HUES48 (cell line): ENCODE results near the gene EXOC3.

Experiments used
- H3K27ac ChIP-seq: one replicate; pipeline ENCODE4 v1.7.0; 2013; ENCODE audit warnings: low read depth, low read length, inconsistent platforms
- H3K27me3 ChIP-seq: 2 replicates; pipeline ENCODE4 v1.6.1; 2013; ENCODE audit warnings: mild to moderate bottlenecking, low read length; ENCODE audit not compliant: control insufficient read depth, insufficient read depth
- H3K36me3 ChIP-seq: 2 replicates; pipeline ENCODE4 v1.6.1; 2013; ENCODE audit warnings: low read length; ENCODE audit not compliant: control insufficient read depth, insufficient read depth
- H3K4me1 ChIP-seq: 2 replicates; pipeline ENCODE4 v1.6.1; 2013; ENCODE audit warnings: mild to moderate bottlenecking, low read length; ENCODE audit not compliant: control insufficient read depth, insufficient read depth
- H3K4me3 ChIP-seq: 2 replicates; pipeline ENCODE4 v1.5.1; 2013; ENCODE audit warnings: mild to moderate bottlenecking, low read depth, low read length
- H3K9ac ChIP-seq: 2 replicates; pipeline ENCODE4 v1.6.1; 2013; ENCODE audit warnings: mild to moderate bottlenecking, low read depth, low read length, moderate library complexity
- H3K9me3 ChIP-seq: 2 replicates; pipeline ENCODE4 v1.6.1; 2013; ENCODE audit warnings: low read length; ENCODE audit not compliant: control insufficient read depth, insufficient read depth

Gene EXOC3

DNA sequence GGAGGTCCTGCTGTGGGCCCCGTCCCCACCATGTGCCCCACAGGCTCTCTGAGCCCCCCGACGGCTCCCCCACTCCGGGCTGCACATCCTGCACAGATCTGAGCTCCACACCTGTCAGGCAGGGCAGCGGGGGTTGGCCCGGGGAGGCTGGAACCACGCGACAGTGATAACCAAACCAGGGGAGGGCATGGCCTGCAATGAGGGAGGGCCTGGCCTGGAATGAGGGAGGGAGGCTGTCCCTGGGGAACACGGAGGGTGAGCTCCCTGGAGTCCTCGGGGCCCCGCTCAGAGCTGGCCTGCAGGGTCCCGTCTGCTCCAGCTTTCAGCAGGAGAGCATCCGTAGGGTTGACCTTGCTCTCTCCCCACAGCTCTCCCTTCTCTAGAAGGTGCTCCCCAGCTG is 50.8 kb downstream of the EXOC3 start:
- H3K4me3 ChIP-seq = no peak overlapping the region
- no peak overlapping the region for H3K9ac ChIP-seq
- H3K36me3 ChIP-seq = no peaks in the 10 kb centered on the region
- H3K4me1 ChIP-seq = no peaks in the 10 kb centered on the region
- H3K27ac ChIP-seq = no peak overlapping the region
- H3K27me3 ChIP-seq = peaks cover 20% of the 10 kb centered on the region
- H3K9me3 ChIP-seq = no peaks in the 10 kb centered on the region

DNA sequence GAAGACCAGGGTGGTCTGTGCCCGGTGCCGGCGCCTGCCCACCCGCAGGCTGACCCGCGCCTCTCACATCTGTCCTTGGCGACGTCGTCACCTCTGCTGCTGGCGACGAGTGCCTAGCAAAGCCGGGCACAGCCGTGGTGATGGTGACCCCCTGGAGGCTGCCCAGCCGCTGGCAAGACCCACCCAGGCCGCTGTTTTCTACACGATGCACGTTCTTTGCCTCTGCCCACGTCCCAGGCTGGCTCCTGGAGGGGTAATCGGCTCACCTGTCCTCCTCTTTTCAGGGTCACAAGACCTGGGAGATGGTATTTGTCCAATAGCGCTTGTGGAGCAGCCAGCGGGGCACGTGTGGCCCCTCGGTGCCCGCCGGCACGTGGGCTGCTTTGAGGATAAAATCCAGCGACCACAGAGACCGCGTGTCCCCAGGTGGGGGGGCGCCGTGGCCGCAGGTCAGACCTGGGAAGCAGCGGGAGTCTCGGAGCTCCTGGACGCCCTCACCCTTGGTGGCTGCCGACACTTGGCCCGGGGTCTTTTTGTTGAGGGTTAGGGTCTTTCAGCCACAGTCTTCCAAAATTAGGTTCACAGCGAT is 51.8 kb downstream of the EXOC3 start:
- Histone ChIP-seq H3K9ac (no peak overlapping the region), H3K4me3 (no peak overlapping the region), H3K27me3 (peaks cover 20% of the 10 kb centered on the region), H3K4me1 (no peaks in the 10 kb centered on the region), H3K27ac (no peak overlapping the region), H3K9me3 (no peaks in the 10 kb centered on the region), H3K36me3 (no peaks in the 10 kb centered on the region)

DNA sequence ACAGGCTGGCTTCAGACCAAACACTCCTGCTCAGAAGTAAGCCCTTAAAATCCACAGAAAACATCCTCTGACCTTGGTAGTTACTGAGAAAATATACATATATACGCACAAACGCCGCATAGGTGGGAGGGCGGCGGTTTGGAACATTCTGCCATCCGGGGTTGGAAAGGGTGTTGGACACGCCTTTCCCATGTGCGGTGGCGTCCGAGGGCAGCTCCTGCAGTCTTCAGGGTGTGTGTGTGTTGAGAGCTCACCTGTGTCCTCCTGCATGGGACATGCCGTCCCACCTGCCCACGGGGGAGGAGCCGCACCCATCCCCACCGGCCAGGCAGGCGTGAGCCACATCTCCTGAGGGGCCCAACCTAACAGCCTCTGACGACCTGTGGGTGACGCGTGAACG is 53.1 kb downstream of the EXOC3 start:
- Histone ChIP-seq H3K4me3 (no peak overlapping the region), H3K9me3 (no peaks in the 10 kb centered on the region), H3K27me3 (peaks cover 20% of the 10 kb centered on the region), H3K36me3 (no peaks in the 10 kb centered on the region), H3K27ac (no peak overlapping the region), H3K4me1 (no peaks in the 10 kb centered on the region), H3K9ac (no peak overlapping the region)

DNA sequence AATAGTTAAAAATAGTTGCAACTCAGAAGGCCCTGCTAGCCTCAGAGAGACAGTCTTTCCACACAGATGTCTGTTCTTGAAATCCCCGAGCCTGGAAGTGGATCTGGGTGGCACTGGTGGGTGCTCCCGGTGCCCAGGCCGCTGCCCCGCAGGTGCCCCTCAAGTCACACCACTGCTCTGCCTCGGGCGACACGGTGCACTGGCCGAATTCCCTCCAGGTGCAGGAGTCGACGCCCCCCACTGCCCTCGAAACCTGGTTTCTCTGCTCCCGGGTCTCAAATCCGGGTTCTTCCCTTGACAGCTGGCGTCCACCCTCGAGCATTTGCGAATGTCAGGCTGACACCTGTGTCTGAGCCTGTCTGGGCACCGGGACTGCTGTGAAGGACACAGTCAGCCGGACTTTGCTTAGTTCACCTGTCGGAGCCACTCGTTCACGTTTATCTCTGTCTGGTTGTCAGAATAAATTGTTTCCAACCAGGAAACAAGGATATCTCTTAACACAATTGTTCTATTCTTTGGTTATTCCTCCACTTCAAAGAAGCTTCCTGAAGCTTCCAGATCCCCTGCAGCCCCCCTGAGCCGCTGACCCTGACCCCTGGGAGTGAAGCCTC is 54.2 kb downstream of the EXOC3 start:
- H3K4me1 ChIP-seq = no peaks in the 10 kb centered on the region
- H3K4me3 ChIP-seq = no peak overlapping the region
- H3K9ac ChIP-seq = no peak overlapping the region
- H3K27ac ChIP-seq = no peak overlapping the region
- peaks cover 20% of the 10 kb centered on the region for H3K27me3 ChIP-seq
- H3K36me3 ChIP-seq = no peaks in the 10 kb centered on the region
- H3K9me3 ChIP-seq = no peaks in the 10 kb centered on the region

DNA sequence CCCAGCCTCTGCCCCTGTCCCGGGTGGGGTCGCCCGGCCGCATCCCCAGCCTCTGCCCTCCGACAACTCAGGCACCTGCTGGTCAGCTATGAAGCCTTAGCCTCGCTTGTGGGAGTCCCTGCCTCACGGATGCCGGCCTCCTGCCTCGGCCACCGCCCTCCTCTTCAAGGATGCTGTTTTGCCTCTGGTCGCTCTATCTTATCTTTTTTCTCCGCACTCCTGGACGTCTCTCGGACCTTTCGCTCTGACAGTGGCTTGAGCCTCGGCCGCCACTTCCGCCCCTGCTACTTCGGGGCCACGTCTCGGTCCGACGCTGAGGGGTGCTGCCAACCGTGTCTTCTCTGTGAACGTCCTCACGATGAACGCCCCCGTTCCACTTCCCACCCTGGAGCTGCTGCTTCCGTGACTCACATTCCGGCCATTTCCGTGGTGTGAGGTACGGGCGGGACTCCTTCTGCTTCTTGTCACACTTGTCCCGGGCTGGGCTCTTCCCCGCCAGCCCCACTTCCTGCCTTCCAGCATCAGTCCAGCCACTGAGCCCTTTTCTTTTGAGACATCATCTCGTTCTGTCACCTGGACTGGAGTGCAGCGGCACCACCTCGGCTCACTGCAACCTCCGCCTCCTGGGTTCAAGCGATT is 55.0 kb downstream of the EXOC3 start:
- Histone ChIP-seq H3K9ac (no peak overlapping the region), H3K36me3 (no peaks in the 10 kb centered on the region), H3K4me1 (no peaks in the 10 kb centered on the region), H3K9me3 (no peaks in the 10 kb centered on the region), H3K27ac (no peak overlapping the region), H3K27me3 (peaks cover 20% of the 10 kb centered on the region), H3K4me3 (no peak overlapping the region)

DNA sequence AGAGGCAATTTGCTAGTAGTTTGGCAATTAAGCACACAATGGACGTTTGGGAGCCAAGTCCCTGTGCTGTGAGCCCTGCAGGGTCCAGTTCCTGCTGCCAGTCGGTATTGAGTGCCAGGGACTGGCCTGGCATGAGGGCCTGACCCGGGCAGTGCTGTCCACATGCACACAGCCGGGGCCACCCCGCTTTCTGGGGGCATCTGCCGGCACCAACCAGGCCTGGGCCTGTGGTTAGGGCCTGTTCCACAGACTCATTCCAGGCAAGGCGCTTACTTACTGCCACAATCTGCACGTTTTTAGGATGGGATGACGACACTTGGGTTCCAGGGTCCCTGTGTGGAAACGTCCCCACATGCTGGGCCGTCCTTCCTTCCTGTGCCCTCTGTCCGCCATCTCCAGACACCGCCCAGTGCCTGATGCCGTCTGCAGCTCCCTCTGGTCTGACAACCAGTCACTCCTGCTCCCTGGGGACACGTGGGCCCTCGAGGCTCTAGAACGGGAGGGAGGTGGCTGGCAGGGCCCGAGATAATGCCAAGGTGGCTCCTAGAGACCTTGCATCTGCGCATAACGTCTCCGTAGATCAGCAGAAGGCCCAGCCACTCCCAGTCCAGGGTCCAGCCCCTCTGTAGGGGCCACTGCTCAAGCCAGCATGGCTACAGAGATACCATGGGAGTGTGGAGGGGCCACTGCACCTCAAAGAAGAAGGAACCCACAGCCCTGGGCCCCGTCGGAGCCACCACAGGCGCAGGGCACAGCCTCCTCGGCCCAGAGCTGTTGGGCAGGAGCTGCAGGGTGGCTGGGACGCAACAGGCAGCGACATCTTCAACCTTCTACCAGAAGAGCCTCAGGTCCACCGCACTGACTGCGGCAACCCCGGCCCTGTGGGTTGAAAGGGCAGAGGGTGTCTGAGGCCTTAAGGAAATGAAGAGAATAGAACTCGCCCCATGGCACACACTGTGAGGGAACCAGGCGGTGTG is 56.5 kb downstream of the EXOC3 start:
- Histone ChIP-seq H3K4me1 (no peaks in the 10 kb centered on the region), H3K27ac (no peak overlapping the region), H3K4me3 (no peak overlapping the region), H3K9ac (no peak overlapping the region), H3K27me3 (peaks cover 16% of the 10 kb centered on the region), H3K9me3 (no peaks in the 10 kb centered on the region), H3K36me3 (no peaks in the 10 kb centered on the region)

DNA sequence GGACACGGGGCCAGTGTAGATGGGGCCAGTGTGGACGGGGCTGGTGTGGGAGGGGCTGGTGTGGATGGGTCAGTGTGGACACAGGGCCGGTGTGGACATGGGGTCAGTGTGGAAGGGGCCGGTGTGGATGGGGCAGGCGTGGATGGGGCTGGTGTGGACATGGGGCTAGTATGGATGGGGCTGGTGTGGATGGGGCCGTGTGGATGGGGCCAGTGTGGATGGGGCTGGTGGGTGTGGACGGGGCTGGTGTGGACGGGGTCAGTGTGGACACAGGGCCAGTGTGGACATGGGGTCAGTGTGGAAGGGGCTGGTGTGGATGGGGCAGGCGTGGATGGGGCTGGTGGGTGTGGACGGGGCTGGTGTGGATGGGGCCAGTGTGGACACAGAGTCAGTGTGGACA is 57.5 kb downstream of the EXOC3 start:
- H3K4me1 ChIP-seq = no peaks in the 10 kb centered on the region
- H3K27me3 ChIP-seq = peaks cover 10% of the 10 kb centered on the region
- H3K4me3 ChIP-seq = no peak overlapping the region
- H3K27ac ChIP-seq = no peak overlapping the region
- no peaks in the 10 kb centered on the region for H3K36me3 ChIP-seq
- no peak overlapping the region for H3K9ac ChIP-seq
- H3K9me3 ChIP-seq = no peaks in the 10 kb centered on the region

DNA sequence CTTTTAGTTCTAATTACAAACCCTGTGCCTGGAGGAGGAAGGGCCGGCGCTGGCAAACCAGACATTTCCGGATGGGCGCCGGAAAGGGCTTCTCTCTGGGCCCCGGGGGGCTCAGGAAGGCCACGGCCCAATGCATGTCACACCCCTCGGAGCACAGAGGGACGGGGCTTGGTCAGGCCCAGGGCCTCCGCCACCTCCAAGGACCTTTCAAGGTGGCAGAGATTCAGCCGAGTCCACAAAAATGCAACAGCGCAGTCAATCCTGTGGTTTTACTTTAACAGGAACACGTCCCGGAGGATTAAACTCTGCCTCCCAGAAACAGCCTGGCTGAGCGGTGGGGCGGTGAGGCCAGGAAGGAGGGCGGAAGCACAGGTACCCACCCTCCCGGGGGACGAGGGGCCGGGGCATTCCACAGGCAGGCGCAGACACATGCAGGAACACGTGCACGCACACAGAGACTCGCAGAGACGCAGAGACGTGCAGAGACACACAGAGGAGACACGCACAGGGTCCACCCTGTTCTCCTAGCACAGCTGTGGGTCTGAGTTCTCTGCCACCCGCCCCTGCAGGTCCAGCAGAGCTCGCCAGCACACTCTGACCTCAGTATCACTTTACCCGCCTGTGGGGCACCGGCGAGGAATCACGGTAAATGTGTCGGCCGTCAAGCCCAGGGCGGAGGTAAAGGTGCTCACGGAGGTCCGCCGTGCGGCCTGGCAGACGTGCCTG is 58.3 kb downstream of the EXOC3 start:
- H3K4me1 ChIP-seq = no peaks in the 10 kb centered on the region
- peaks cover 5% of the 10 kb centered on the region for H3K27me3 ChIP-seq
- no peak overlapping the region for H3K27ac ChIP-seq
- H3K9ac ChIP-seq = no peak overlapping the region
- no peaks in the 10 kb centered on the region for H3K36me3 ChIP-seq
- H3K9me3 ChIP-seq = no peaks in the 10 kb centered on the region
- no peak overlapping the region for H3K4me3 ChIP-seq

DNA sequence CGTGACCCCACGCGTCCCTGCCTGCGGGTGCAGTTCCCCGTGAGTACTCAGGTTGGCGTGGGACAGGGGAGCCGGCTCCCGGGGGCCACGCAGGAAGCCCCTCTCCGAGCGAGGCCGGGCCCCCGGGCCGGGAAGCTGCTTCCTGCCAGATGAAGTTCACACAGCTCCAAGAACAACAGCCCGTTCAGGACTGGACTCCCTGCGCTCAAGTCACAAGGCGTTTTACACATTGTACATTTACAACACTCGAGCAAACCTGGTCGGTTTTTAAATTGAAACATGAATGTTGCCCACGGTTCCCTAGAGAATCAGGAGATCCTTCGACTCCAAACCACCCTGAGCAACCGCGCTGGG is 58.8 kb downstream of the EXOC3 start:
- no peaks in the 10 kb centered on the region for H3K36me3 ChIP-seq
- no peaks in the 10 kb centered on the region for H3K9me3 ChIP-seq
- H3K4me1 ChIP-seq = no peaks in the 10 kb centered on the region
- H3K9ac ChIP-seq = no peak overlapping the region
- H3K27me3 ChIP-seq = no peaks in the 10 kb centered on the region
- H3K27ac ChIP-seq = no peak overlapping the region
- no peak overlapping the region for H3K4me3 ChIP-seq

DNA sequence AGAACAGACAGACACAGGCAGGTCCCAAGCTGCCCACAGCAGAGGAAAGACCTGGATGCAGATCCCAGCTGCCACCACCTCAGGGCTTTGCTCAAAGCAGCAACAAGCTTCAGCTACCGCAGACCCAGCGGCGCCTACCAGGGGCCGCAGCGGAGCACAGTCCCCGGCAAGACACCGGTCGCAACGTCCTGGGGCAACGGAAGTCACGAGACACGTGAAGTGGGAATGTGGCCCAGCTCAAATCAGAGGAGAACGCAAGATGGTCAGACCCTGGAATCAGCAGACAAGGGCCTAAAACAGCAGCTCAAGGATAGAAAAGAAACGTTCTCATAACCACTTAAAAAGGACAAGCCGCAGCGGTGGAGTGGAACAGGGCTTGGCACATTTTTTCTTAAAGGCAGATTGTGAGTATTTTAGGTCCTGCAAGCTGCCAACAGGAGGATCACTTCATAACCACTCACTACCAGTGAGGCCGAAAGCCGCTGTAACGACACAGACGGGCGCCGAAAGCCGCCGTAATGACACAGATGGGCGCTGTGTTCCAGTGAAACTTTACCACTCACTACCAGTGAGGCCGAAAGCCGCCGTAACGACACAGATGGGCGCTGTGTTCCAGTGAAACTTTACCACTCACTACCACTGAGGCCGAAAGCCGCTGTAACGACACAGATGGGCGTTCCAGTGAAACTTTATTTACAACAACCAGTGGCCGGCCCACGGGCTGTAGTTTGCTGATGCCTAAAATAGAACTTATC is 59.5 kb downstream of the EXOC3 start:
- H3K9me3 ChIP-seq = no peaks in the 10 kb centered on the region
- H3K4me1 ChIP-seq = no peaks in the 10 kb centered on the region
- H3K27ac ChIP-seq = no peak overlapping the region
- no peak overlapping the region for H3K4me3 ChIP-seq
- no peaks in the 10 kb centered on the region for H3K36me3 ChIP-seq
- no peak overlapping the region for H3K9ac ChIP-seq
- H3K27me3 ChIP-seq = no peaks in the 10 kb centered on the region
